Stomach smooth muscle (tissue), 2 donors: Measurements from ENCODE around the gene CDK11A.
A peak's percentile ranks its signal among the peaks of the same experiment; 100 is the strongest.
"Not testable (repeated sequence)": the region's sequence is repeated elsewhere in the genome, so short reads cannot be mapped to it uniquely, and the experiment has no call there.

Experiments used
- H3K27ac ChIP-seq: one replicate; pipeline ENCODE4 v1.7.0; 2013; ENCODE audit warnings: mild to moderate bottlenecking, low read length, inconsistent platforms
- H3K27me3 ChIP-seq, 2 donors: one replicate each; pipeline ENCODE4 v1.7.0; 2013; ENCODE audit warnings: low read length in 2 of 2; ENCODE audit not compliant: insufficient read depth in 2 of 2, control insufficient read depth in 1 of 2
- H3K36me3 ChIP-seq, 2 donors: one replicate each; pipeline ENCODE4 v1.7.0; 2013; ENCODE audit warnings: low read length in 2 of 2; ENCODE audit not compliant: control insufficient read depth in 2 of 2, insufficient read depth in 2 of 2
- H3K4me1 ChIP-seq: one replicate; pipeline ENCODE4 v1.7.0; 2013; ENCODE audit warnings: low read length; ENCODE audit not compliant: control insufficient read depth, insufficient read depth
- H3K4me3 ChIP-seq, 2 donors: one replicate each; pipeline ENCODE4 v1.7.0; 2013; ENCODE audit warnings: low read length in 2 of 2
- H3K9ac ChIP-seq, 2 donors: one replicate each; pipeline ENCODE4 v1.7.0; 2013; ENCODE audit warnings: low read length in 2 of 2, mild to moderate bottlenecking in 1 of 2
- H3K9me3 ChIP-seq, 2 donors: one replicate each; pipeline ENCODE4 v1.7.0; 2013; ENCODE audit warnings: low read length in 2 of 2; ENCODE audit not compliant: control insufficient read depth in 2 of 2
- donor health status: healthy.
- donor health status: Pancreatic carcinoma.

The CDK11A gene

GRCh38 chr1:1753607-1754005 lies 29.4 kb upstream of the CDK11A start:
- Histone ChIP-seq H3K27me3 (no peaks in the 10 kb centered on the region), H3K36me3 (peaks cover 22 to 24% of the 10 kb centered on the region in 2 donors), H3K4me1 (no peaks in the 10 kb centered on the region), H3K9ac (no peak overlapping the region), H3K27ac (no peak overlapping the region), H3K4me3 (no peak overlapping the region), H3K9me3 (no peaks in the 10 kb centered on the region)

GRCh38 chr1:1752636-1753606 lies 28.8 kb upstream of the CDK11A start:
- Histone ChIP-seq H3K27ac (no peak overlapping the region), H3K9me3 (no peaks in the 10 kb centered on the region), H3K4me3 (no peak overlapping the region), H3K36me3 (peaks cover 17 to 24% of the 10 kb centered on the region in 2 donors), H3K9ac (no peak overlapping the region), H3K4me1 (no peaks in the 10 kb centered on the region), H3K27me3 (no peaks in the 10 kb centered on the region)

- H3K36me3 ChIP-seq, result peaks cover 17 to 24% of the 10 kb centered on the region in 2 donors
- no peaks in the 10 kb centered on the region for H3K4me1 ChIP-seq
- no peaks in the 10 kb centered on the region for H3K9me3 ChIP-seq
- H3K27me3 ChIP-seq, result no peaks in the 10 kb centered on the region
- no peak overlapping the region for H3K27ac ChIP-seq
- H3K9ac ChIP-seq, result no peak overlapping the region
- H3K4me3 ChIP-seq, result no peak overlapping the region
Observed at GRCh38 chr1:1752190-1752589, 28.0 kb upstream of the CDK11A start.

- H3K9me3 ChIP-seq, H3K4me1 ChIP-seq, H3K9ac ChIP-seq, H3K4me3 ChIP-seq, H3K36me3 ChIP-seq, H3K27me3 ChIP-seq, H3K27ac ChIP-seq: not testable (repeated sequence)
Observed at GRCh38 chr1:1749941-1750340, 25.8 kb upstream of the CDK11A start.

GRCh38 chr1:1748686-1749321 lies 24.6 kb upstream of the CDK11A start:
- Histone ChIP-seq H3K4me3 (no peak overlapping the region), H3K9ac (no peak overlapping the region), H3K36me3 (peaks cover 5 to 6% of the 10 kb centered on the region in 2 donors), H3K4me1 (no peaks in the 10 kb centered on the region), H3K27me3 (no peaks in the 10 kb centered on the region), H3K27ac (no peak overlapping the region), H3K9me3 (no peaks in the 10 kb centered on the region)

GRCh38 chr1:1746566-1746909 lies 22.4 kb upstream of the CDK11A start:
- not testable (repeated sequence) for H3K9me3 ChIP-seq, H3K36me3 ChIP-seq, H3K4me1 ChIP-seq, H3K27ac ChIP-seq, H3K9ac ChIP-seq, H3K27me3 ChIP-seq
- peak overlapping the region in 1 of 2 donors; percentile 65 for H3K4me3 ChIP-seq

- Histone ChIP-seq H3K27ac (peak overlapping the region; percentile 60), H3K4me3 (peak overlapping the region; percentile 25 to 65), H3K9ac (peak overlapping the region; percentile 47 to 55)
- H3K9me3 ChIP-seq, H3K27me3 ChIP-seq, H3K36me3 ChIP-seq, H3K4me1 ChIP-seq: not testable (repeated sequence)
Observed at GRCh38 chr1:1745651-1746565, 21.8 kb upstream of the CDK11A start.

- not testable (repeated sequence) for H3K27me3 ChIP-seq, H3K27ac ChIP-seq, H3K9me3 ChIP-seq, H3K4me1 ChIP-seq, H3K9ac ChIP-seq, H3K36me3 ChIP-seq, H3K4me3 ChIP-seq
Observed at GRCh38 chr1:1742529-1742928, 18.4 kb upstream of the CDK11A start.

- H3K27me3 ChIP-seq, H3K27ac ChIP-seq, H3K9ac ChIP-seq, H3K36me3 ChIP-seq, H3K4me1 ChIP-seq, H3K4me3 ChIP-seq, H3K9me3 ChIP-seq: not testable (repeated sequence)
Observed at GRCh38 chr1:1741013-1741412, 16.9 kb upstream of the CDK11A start.

GRCh38 chr1:1738799-1739337 lies 14.7 kb upstream of the CDK11A start:
- not testable (repeated sequence) for H3K27ac ChIP-seq, H3K36me3 ChIP-seq, H3K27me3 ChIP-seq, H3K9ac ChIP-seq, H3K9me3 ChIP-seq, H3K4me3 ChIP-seq, H3K4me1 ChIP-seq
